HG03097 (cell line): ENCODE measurements around the gene POPDC2.

Experiments used
- ATAC-seq: cut with Tn5 transposase; IDR thresholded peaks from one replicate; pipeline ENCODE4 v1.9.1; 2021; ENCODE audit not compliant: unreplicated experiment, low FRiP score

POPDC2 gene

GRCh38 chr3:119672776-119673175 lies 12.4 kb upstream of the POPDC2 start:
- no peak for ATAC-seq

- ATAC-seq: no peak
These were observed 9.6 kb upstream of the POPDC2 start for GRCh38 chr3:119669906-119670570.

GRCh38 chr3:119665954-119666559 lies 5.7 kb upstream of the POPDC2 start:
- ATAC-seq: no peak

- no peak for ATAC-seq
These were observed 4.5 kb upstream of the POPDC2 start for GRCh38 chr3:119664850-119665379.

GRCh38 chr3:119664370-119664769 lies 4.0 kb upstream of the POPDC2 start:
- no peak for ATAC-seq

GRCh38 chr3:119663885-119664284 lies 3.5 kb upstream of the POPDC2 start:
- ATAC-seq: no peak

- ATAC-seq: no peak
These were observed 2.4 kb upstream of the POPDC2 start for GRCh38 chr3:119662604-119663373.

- no peak for ATAC-seq
These were observed 640 bp downstream of the POPDC2 start for GRCh38 chr3:119659606-119660291.

GRCh38 chr3:119658994-119659393 lies 1.4 kb downstream of the POPDC2 start:
- no peak for ATAC-seq

- no peak for ATAC-seq
These were observed 2.3 kb downstream of the POPDC2 start for GRCh38 chr3:119657887-119658702.

- ATAC-seq: no peak
These were observed 6.5 kb downstream of the POPDC2 start for GRCh38 chr3:119653876-119654275.

- no peak for ATAC-seq
These were observed 7.9 kb downstream of the POPDC2 start for GRCh38 chr3:119652306-119653033.

GRCh38 chr3:119649761-119650160 lies 10.6 kb downstream of the POPDC2 start:
- ATAC-seq: no peak

GRCh38 chr3:119647843-119648575 lies 12.4 kb downstream of the POPDC2 start:
- no peak for ATAC-seq

GRCh38 chr3:119647171-119647570 lies 13.2 kb downstream of the POPDC2 start:
- no peak for ATAC-seq

GRCh38 chr3:119645813-119646212 lies 14.6 kb downstream of the POPDC2 start:
- no peak for ATAC-seq

GRCh38 chr3:119644481-119644880 lies 15.9 kb downstream of the POPDC2 start:
- no peak for ATAC-seq

GRCh38 chr3:119643528-119643927 lies 16.9 kb downstream of the POPDC2 start:
- ATAC-seq: no peak
